ENCODE results near the gene DTNB. TPM values are rescaled to one million over a fixed set of nuclear protein-coding genes. Genes with fewer than 3 reads are reported as not detected.
"Not testable (repeated sequence)": the region's sequence is repeated elsewhere in the genome, so short reads cannot be mapped to it uniquely, and the experiment has no call there.

The DTNB gene
- total RNA-seq, 1 donor from 2014 or later = 17.9 TPM

GRCh38 chr2:25559148-25559547 is 114.2 kb downstream of the DTNB start:
- no peaks in the 10 kb centered on the region for H3K4me1 ChIP-seq
- no peak overlapping the region for H3K27ac ChIP-seq
- H3K36me3 ChIP-seq = no peaks in the 10 kb centered on the region
- H3K9me3 ChIP-seq = no peaks in the 10 kb centered on the region
- no peaks in the 10 kb centered on the region for H3K27me3 ChIP-seq
- DNase-seq (ENCODE audit: extremely low spot score in 2 of 2) = no peak
- no peak overlapping the region for H3K4me3 ChIP-seq
- intact Hi-C loops (cut with DNase I) = no loop called here
- TF ChIP-seq POLR2AphosphoS5 (IDR thresholded peaks at IDR 0.05; ENCODE audit: insufficient read depth in 1 of 2, low read depth in 1 of 2) = no peak
- TF ChIP-seq POLR2A (IDR thresholded peaks at IDR 0.05) = no peak
- TF ChIP-seq CTCF (IDR thresholded peaks at IDR 0.05) = no peak

DNA sequence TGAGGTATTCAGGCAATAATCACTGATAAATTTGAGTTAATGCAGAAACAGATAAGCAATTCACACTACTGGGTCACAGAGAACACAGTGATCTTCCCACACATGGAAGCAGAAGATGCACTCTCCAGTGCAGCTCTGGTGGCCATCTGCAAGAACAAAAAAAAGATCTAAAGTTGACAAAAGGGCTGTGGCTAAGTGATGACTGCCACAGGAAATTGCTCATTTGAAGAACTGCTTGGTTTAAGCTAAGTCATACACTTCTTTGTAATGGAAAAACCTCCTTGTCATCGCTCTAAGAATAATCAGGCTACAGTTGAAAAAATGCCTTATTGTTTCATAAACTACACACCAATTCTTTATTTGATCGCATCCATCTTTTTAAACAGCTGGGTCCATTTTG is 115.1 kb downstream of the DTNB start:
- no peaks in the 10 kb centered on the region for H3K9me3 ChIP-seq
- no peak for TF ChIP-seq POLR2AphosphoS5 (IDR thresholded peaks at IDR 0.05; ENCODE audit: insufficient read depth in 1 of 2, low read depth in 1 of 2)
- TF ChIP-seq POLR2A (IDR thresholded peaks at IDR 0.05) = no peak
- no peak for TF ChIP-seq CTCF (IDR thresholded peaks at IDR 0.05)
- H3K4me3 ChIP-seq = no peak overlapping the region
- H3K36me3 ChIP-seq = no peaks in the 10 kb centered on the region
- no peaks in the 10 kb centered on the region for H3K4me1 ChIP-seq
- no peak for DNase-seq (ENCODE audit: extremely low spot score in 2 of 2)
- no peaks in the 10 kb centered on the region for H3K27me3 ChIP-seq
- H3K27ac ChIP-seq = no peak overlapping the region
- intact Hi-C loops (cut with DNase I) = no loop called here

DNA sequence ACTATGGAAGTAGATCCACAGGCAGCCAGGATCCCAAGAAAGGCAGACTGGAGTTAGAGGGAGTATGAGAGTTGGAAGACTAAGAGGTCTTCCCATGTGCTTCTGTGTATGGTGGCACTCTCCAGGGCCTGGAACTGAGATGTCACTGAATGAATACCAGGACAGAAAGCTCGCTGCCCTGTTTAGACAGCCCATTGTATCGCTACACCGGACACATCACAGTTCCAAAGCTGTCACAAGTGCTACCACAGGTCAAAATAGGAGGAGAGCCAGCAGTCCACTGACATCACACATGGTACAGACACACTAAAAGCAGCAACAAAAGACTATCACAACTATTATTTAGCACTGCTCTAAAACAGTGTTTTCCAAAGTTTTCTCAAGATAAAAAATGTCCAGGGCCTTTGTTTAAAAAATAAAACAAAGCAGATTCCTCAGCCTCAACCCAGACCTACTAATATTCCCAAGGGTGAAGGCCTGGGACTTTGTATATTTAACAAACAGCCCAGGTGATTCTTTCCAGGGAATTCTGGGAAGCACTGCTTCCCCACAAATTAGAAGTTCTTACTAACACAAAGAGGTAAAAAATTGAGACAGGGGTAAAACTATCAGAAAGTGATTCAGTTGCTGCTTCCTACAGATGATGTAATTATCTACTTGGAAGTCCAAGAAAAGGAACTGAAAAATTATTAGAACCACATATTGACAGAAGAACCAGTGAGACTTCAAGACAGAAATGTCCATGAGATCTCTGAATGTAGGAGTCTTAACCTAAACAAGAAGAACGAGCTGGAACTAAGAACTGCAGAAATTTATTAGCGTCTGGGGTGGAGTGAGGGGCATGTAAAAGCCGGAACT is 116.0 kb downstream of the DTNB start:
- TF ChIP-seq POLR2A (IDR thresholded peaks at IDR 0.05) (no peak), CTCF (IDR thresholded peaks at IDR 0.05) (no peak), POLR2AphosphoS5 (IDR thresholded peaks at IDR 0.05; ENCODE audit: insufficient read depth in 1 of 2, low read depth in 1 of 2) (no peak)
- DNase-seq (ENCODE audit: extremely low spot score in 2 of 2) = no peak
- no peaks in the 10 kb centered on the region for H3K36me3 ChIP-seq

DNA sequence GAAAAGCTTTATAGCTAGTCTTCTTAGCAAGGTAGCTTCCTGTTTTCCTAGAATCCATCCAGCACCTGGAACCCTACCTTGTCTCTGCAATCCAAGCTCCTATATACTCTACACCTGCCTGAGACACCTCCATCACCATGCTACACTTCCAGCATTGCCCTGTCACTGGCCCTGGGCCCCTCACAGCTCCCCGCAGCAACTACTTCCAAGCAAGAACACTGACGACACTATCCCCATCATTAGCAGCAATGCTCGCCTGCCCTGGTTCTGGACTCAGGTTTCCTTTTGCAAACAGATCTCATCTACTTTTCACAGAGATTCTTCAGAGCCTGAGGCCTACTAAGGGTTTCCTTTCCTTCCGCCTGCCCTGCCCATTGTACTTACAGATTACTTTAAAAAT is 121.1 kb downstream of the DTNB start:
- H3K4me3 ChIP-seq = no peak overlapping the region
- no peak overlapping the region for H3K27ac ChIP-seq
- no peaks in the 10 kb centered on the region for H3K27me3 ChIP-seq
- DNase-seq (ENCODE audit: extremely low spot score in 2 of 2) = no peak
- H3K4me1 ChIP-seq = no peaks in the 10 kb centered on the region
- intact Hi-C loops (cut with DNase I) = no loop called here
- no peaks in the 10 kb centered on the region for H3K36me3 ChIP-seq
- TF ChIP-seq CTCF (IDR thresholded peaks at IDR 0.05) (no peak), POLR2AphosphoS5 (IDR thresholded peaks at IDR 0.05; ENCODE audit: insufficient read depth in 1 of 2, low read depth in 1 of 2) (no peak), POLR2A (IDR thresholded peaks at IDR 0.05) (no peak)
- H3K9me3 ChIP-seq = no peaks in the 10 kb centered on the region

More for the DNA sequence above, 116.0 kb downstream of the DTNB start:
- Histone ChIP-seq H3K4me3 (no peak overlapping the region), H3K27ac (no peak overlapping the region), H3K4me1 (no peaks in the 10 kb centered on the region), H3K9me3 (no peaks in the 10 kb centered on the region), H3K27me3 (no peaks in the 10 kb centered on the region)
- intact Hi-C loops (cut with DNase I) = no loop called here

DNA sequence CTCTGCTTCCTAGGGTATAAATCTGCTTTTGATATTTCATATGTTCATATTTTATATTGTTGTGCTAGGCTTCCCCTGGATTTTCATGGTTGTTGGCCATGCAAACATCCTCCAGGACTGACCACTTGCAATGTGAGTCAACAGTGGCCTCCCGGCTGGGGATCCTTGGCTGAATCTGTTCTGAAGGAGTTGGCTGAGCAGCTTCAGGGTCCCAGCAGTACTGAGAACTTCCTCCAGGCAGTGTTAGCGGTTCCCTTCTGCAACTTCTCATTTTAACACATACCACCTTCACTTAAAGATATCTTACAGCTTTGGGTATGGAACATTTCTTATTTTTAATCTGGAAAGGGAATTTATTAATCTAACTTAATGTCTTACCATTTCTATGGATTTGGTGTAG is 122.1 kb downstream of the DTNB start:
- Histone ChIP-seq H3K27me3 (no peaks in the 10 kb centered on the region), H3K27ac (no peak overlapping the region), H3K9me3 (no peaks in the 10 kb centered on the region), H3K4me1 (no peaks in the 10 kb centered on the region), H3K36me3 (no peaks in the 10 kb centered on the region), H3K4me3 (no peak overlapping the region)
- intact Hi-C loops (cut with DNase I) = no loop called here
- no peak for DNase-seq (ENCODE audit: extremely low spot score in 2 of 2)
- no peak for TF ChIP-seq POLR2A (IDR thresholded peaks at IDR 0.05)
- TF ChIP-seq POLR2AphosphoS5 (IDR thresholded peaks at IDR 0.05; ENCODE audit: insufficient read depth in 1 of 2, low read depth in 1 of 2) = no peak
- no peak for TF ChIP-seq CTCF (IDR thresholded peaks at IDR 0.05)

GRCh38 chr2:25549571-25549970 is 123.8 kb downstream of the DTNB start:
- H3K27me3 ChIP-seq; H3K9me3 ChIP-seq; intact Hi-C loops (cut with DNase I); H3K4me3 ChIP-seq; H3K4me1 ChIP-seq; H3K27ac ChIP-seq; DNase-seq (ENCODE audit: extremely low spot score in 2 of 2); H3K36me3 ChIP-seq: not testable (repeated sequence)

Data from vagina (tissue), 2 donors.